Measurements from ENCODE around the gene MORN1.
A peak's percentile ranks its signal among the peaks of the same experiment; 100 is the strongest.
"Not testable (repeated sequence)": the region's sequence is repeated elsewhere in the genome, so short reads cannot be mapped to it uniquely, and the experiment has no call there.

Gene MORN1

GRCh38 chr1:2337081-2337480 is 54.3 kb downstream of the MORN1 start:
- no peak for DNase-seq (ENCODE audit: low spot score)

GRCh38 chr1:2336499-2336898 is 54.9 kb downstream of the MORN1 start:
- no peak for DNase-seq (ENCODE audit: low spot score)

GRCh38 chr1:2335721-2336455 is 55.5 kb downstream of the MORN1 start:
- DNase-seq (ENCODE audit: low spot score) = no peak

- DNase-seq (ENCODE audit: low spot score) = no peak
Observed at GRCh38 chr1:2334883-2335534, 56.3 kb downstream of the MORN1 start.

GRCh38 chr1:2334366-2334765 is 57.0 kb downstream of the MORN1 start:
- no peak for DNase-seq (ENCODE audit: low spot score)

- DNase-seq (ENCODE audit: low spot score) = not testable (repeated sequence)
Observed at GRCh38 chr1:2331580-2331979, 59.8 kb downstream of the MORN1 start.

GRCh38 chr1:2331200-2331544 is 60.2 kb downstream of the MORN1 start:
- no peak for DNase-seq (ENCODE audit: low spot score)

GRCh38 chr1:2330519-2331199 is 60.7 kb downstream of the MORN1 start:
- peak; percentile 96 for DNase-seq (ENCODE audit: low spot score)

- no peak for DNase-seq (ENCODE audit: low spot score)
Observed at GRCh38 chr1:2330035-2330434, 61.3 kb downstream of the MORN1 start.

GRCh38 chr1:2328676-2329455 is 62.5 kb downstream of the MORN1 start:
- no peak for DNase-seq (ENCODE audit: low spot score)

GRCh38 chr1:2327841-2328240 is 63.5 kb downstream of the MORN1 start:
- no peak for DNase-seq (ENCODE audit: low spot score)

GRCh38 chr1:2327162-2327561 is 64.2 kb downstream of the MORN1 start:
- not testable (repeated sequence) for DNase-seq (ENCODE audit: low spot score)

- no peak for DNase-seq (ENCODE audit: low spot score)
Observed at GRCh38 chr1:2326524-2326923, 64.8 kb downstream of the MORN1 start.

GRCh38 chr1:2324553-2325366 is 66.6 kb downstream of the MORN1 start:
- no peak for DNase-seq (ENCODE audit: low spot score)

GRCh38 chr1:2323451-2323974 is 67.8 kb downstream of the MORN1 start:
- DNase-seq (ENCODE audit: low spot score) = no peak

- DNase-seq (ENCODE audit: low spot score) = no peak
Observed at GRCh38 chr1:2322581-2323211, 68.7 kb downstream of the MORN1 start.

GRCh38 chr1:2322065-2322571 is 69.2 kb downstream of the MORN1 start:
- peak; percentile 96 for DNase-seq (ENCODE audit: low spot score)

- DNase-seq (ENCODE audit: low spot score) = no peak
Observed at GRCh38 chr1:2320760-2321667, 70.3 kb downstream of the MORN1 start.

GRCh38 chr1:2320006-2320405 is 71.3 kb downstream of the MORN1 start:
- DNase-seq (ENCODE audit: low spot score) = no peak

- DNase-seq (ENCODE audit: low spot score) = no peak
Observed at GRCh38 chr1:2319291-2319690, 72.1 kb downstream of the MORN1 start.

Measured in GM03348 (cell line).